Heart left ventricle (tissue), 16 donors: ENCODE results near the gene LCE3B. TPM values are rescaled to one million over a fixed set of nuclear protein-coding genes. Genes with fewer than 3 reads are reported as not detected.

Experiments used
- ATAC-seq, 4 donors: fragments of 200-7000 bp; cut with Tn5 transposase; one replicate each; pipeline ENCODE4 v1.9.1; 2020 to 2022; ENCODE audit warnings: moderate library complexity in 4 of 4, mild to moderate bottlenecking in 3 of 4, moderate number of reproducible peaks in 1 of 4
- DNase-seq, 5 donors: peaks; one replicate each; pipeline ENCODE4 v3.0.0-alpha.2; 2020
- H3K27ac ChIP-seq, 12 donors: fragments of 200-600 bp; sonication (generic) in 4 of 12; one replicate each; pipeline versions ENCODE4 v1.5.0 to v1.8.0; 2016 to 2022; ENCODE audit warnings: mild to moderate bottlenecking in 2 of 12
- H3K27me3 ChIP-seq, 9 donors: fragments of 200-600 bp; sonication (generic) in 2 of 9; one replicate each; pipeline versions ENCODE4 v1.5.1 to v1.8.0; 2016 to 2022; ENCODE audit warnings: mild to moderate bottlenecking in 3 of 9
- H3K36me3 ChIP-seq, 9 donors: fragments of 200-600 bp; sonication (generic) in 2 of 9; one replicate each; pipeline versions ENCODE4 v1.5.0 to v1.8.0; 2018 to 2022; ENCODE audit warnings: mild to moderate bottlenecking in 2 of 9
- H3K4me1 ChIP-seq, 12 donors: fragments of 200-600 bp; sonication (generic) in 4 of 12; one replicate each; pipeline versions ENCODE4 v1.5.0 to v1.8.0; 2016 to 2022; ENCODE audit warnings: mild to moderate bottlenecking in 3 of 12
- H3K4me3 ChIP-seq, 12 donors: fragments of 200-600 bp; sonication (generic) in 4 of 12; one replicate each; pipeline versions ENCODE4 v1.5.0 to v1.8.0; 2017 to 2022; ENCODE audit warnings: mild to moderate bottlenecking in 9 of 12, moderate library complexity in 4 of 12
- H3K9me3 ChIP-seq, 12 donors: fragments of 200-600 bp; sonication (generic) in 4 of 12; one replicate each; pipeline versions ENCODE4 v1.5.0 to v1.8.0; 2016 to 2022; ENCODE audit warnings: mild to moderate bottlenecking in 1 of 12
- CTCF ChIP-seq, 12 donors: fragments of 200-600 bp; sonication (generic) in 4 of 12; IDR thresholded peaks; one replicate each; pipeline versions ENCODE4 v1.5.0 to v1.8.0; 2018 to 2022; ENCODE audit warnings: antibody characterized with exemption in 12 of 12, mild to moderate bottlenecking in 5 of 12
- POLR2A ChIP-seq, 2 donors: fragments of 450-650 bp; IDR thresholded peaks; one replicate each; pipeline ENCODE4 v1.6.1; 2017; ENCODE audit warnings: antibody characterized with exemption in 2 of 2, mild to moderate bottlenecking in 2 of 2, moderate library complexity in 2 of 2
- WGBS, 4 donors: extraction: QIAGEN DNeasy Blood & Tissue Kit in 2 of 4; methylation state at CpG; one replicate each; pipeline versions ENCODE4 v1.1.5 to v1.1.7; 2013 to 2018; 5-methylcytosine and 5-hydroxymethylcytosine counted together
- intact Hi-C, 10 donors: fragments of 100-400 bp; cut with DNase I; formaldehyde crosslinking; loops; one replicate each; pipeline versions ENCODE4 v1.11.1 to v1.14.2; 2022
- polyA plus RNA-seq, 2 donors: library from polyadenylated mRNA; stranded (reverse); fragments of 200-250 nt; gene quantifications; one replicate each; pipeline ENCODE4 v1.2.3, GENCODE V29; 2013
- total RNA-seq, 9 donors: library from RNA; depleted of rRNA in 2 of 9; stranded (reverse); fragments of >200 nt in 2 of 9; fragmentation: NEBNext Ultra II Directional in 3 of 9; extraction: Animal tissue kit (Norgen Biotek cat#: 25700) in 3 of 9; gene quantifications; one replicate each; pipeline versions ENCODE4 v1.1.0 to v1.2.4, GENCODE V29; 2016 to 2023
- donor health status: ischemic (EF 13 %, LVEDD 7.1; RV severe dilation, severe dysfunction).
- donor health status: healthy with polysubstance abuse.
- donor health status: DM: no; HTN: yes; CAD: no.
- donor health status: DM: no; HTN: no; CAD: no.
- donor health status: ischemic (EF 25% LVEDD 6.9; RV normal size, moderate dysfunction).
- donor health status: ischemic (EF 25% LVEDD 5.7; RV mildly dilated, moderate dysfunction).
- donor health status: healthy.
- donor health status: DM: yes; HTN: yes; CAD: no.
- donor health status: ischemic (EF 35%, LVEDD 5.7; RV mildly dilated, moderate dysfunction).
- donor health status: nonischemic (EF 11% LVEDD 7.7; RV severe dilation, severe dysfunction).
- donor health status: DM: yes; HTN: yes; CAD: no.
- donor health status: PGD.
- donor health status: ischemic (EF 29% LVEDD 5.4; RV normal size, mild dysfunction).
- donor health status: nonischemic (EF 23%, LVEDD 6.1; RV moderate dilation, normal function).

The LCE3B gene
- total and polyA plus RNA-seq, 11 donors, result not detected

GRCh38 chr1:152622803-152623202 is 9.2 kb downstream of the LCE3B start, which contains the start of gene LCE3A:
LCE3A (minus strand) TSS chr1:152623103; CDS start chr1:152623103, 0 bp downstream.
- no peak within 1 kb of the TSS for H3K4me3 ChIP-seq
- intact Hi-C loops, result no loop called here
- ATAC-seq (no peak), DNase-seq (no peak)
- WGBS, 4 donors, result 51 to 75% (median 61%) methylated on average over 7 to 10 of the region's 10 CpGs
- H3K36me3 ChIP-seq, result no peaks in the 10 kb centered on the region
- H3K27me3 ChIP-seq, result peaks cover 0 to 5% (median 0%) of the 10 kb centered on the region in 9 donors
- no peaks in the 10 kb centered on the region for H3K4me1 ChIP-seq
- peaks cover 0 to 21% (median 8%) of the 10 kb centered on the region in 12 donors for H3K9me3 ChIP-seq
- H3K27ac ChIP-seq, result no peak within 1 kb of the TSS
- TF ChIP-seq CTCF (IDR thresholded peaks at IDR 0.05), result no peak
- no peak for TF ChIP-seq POLR2A (IDR thresholded peaks at IDR 0.05)

GRCh38 chr1:152623203-152623844 is 9.7 kb downstream of the LCE3B start:
- no peak overlapping the region for H3K27ac ChIP-seq
- DNase-seq (peak in 2 of 5 donors; percentile 23 to 58), ATAC-seq (no peak)
- H3K4me1 ChIP-seq, result no peaks in the 10 kb centered on the region
- WGBS, 4 donors, result 15 to 32% (median 25%) methylated on average over 29 of the region's 29 CpGs
- no peaks in the 10 kb centered on the region for H3K36me3 ChIP-seq
- intact Hi-C loops, result no loop called here
- TF ChIP-seq POLR2A (IDR thresholded peaks at IDR 0.05), result no peak
- peak in 1 of 12 donors; percentile 16 for TF ChIP-seq CTCF (IDR thresholded peaks at IDR 0.05)
- H3K4me3 ChIP-seq, result no peak overlapping the region
- peaks cover 0 to 5% (median 0%) of the 10 kb centered on the region in 9 donors for H3K27me3 ChIP-seq
- peaks cover 0 to 16% (median 4%) of the 10 kb centered on the region in 12 donors for H3K9me3 ChIP-seq

- no peaks in the 10 kb centered on the region for H3K36me3 ChIP-seq
Measured at GRCh38 chr1:152626744-152627143, 13.1 kb downstream of the LCE3B start.

More at GRCh38 chr1:152626744-152627143, 13.1 kb downstream of the LCE3B start:
- ATAC-seq, result no peak
- Histone ChIP-seq H3K9me3 (no peaks in the 10 kb centered on the region), H3K27me3 (peaks cover 0 to 5% (median 0%) of the 10 kb centered on the region in 9 donors), H3K4me3 (no peak overlapping the region), H3K4me1 (no peaks in the 10 kb centered on the region), H3K27ac (no peak overlapping the region)
- no peak for TF ChIP-seq CTCF (IDR thresholded peaks at IDR 0.05)
- TF ChIP-seq POLR2A (IDR thresholded peaks at IDR 0.05), result no peak
- intact Hi-C loops, result no loop called here
- 44 to 80% (median 72%) methylated on average over 1 of the region's 1 CpG for WGBS, 4 donors
- no peak for DNase-seq
